H9 (cell line): ENCODE measurements around the gene MEF2A. TPM values are rescaled to one million over a fixed set of nuclear protein-coding genes. Genes with fewer than 3 reads are reported as not detected.

Source experiments
- DNase-seq: peaks from one replicate; pipeline ENCODE4 v3.0.0-alpha.2; 2017
- H2AFZ ChIP-seq: one replicate; pipeline ENCODE4 v1.6.1; 2013; ENCODE audit warnings: mild to moderate bottlenecking, low read length, control low read depth, moderate library complexity
- H2AK5ac ChIP-seq: 2 replicates; pipeline ENCODE4 v1.6.1; 2013; ENCODE audit warnings: low read length, control low read depth, mixed read lengths; ENCODE audit not compliant: insufficient read length
- H2BK120ac ChIP-seq: one replicate; pipeline ENCODE4 v1.6.1; 2013; ENCODE audit warnings: low read depth, mild to moderate bottlenecking, low read length, control low read depth, inconsistent platforms; ENCODE audit not compliant: poor library complexity, severe bottlenecking
- H2BK12ac ChIP-seq: 2 replicates; pipeline ENCODE4 v1.6.1; 2013; ENCODE audit warnings: low read length, control low read depth, mixed read lengths, low read depth; ENCODE audit not compliant: insufficient read length
- H2BK15ac ChIP-seq: 2 replicates; pipeline ENCODE4 v1.6.1; 2013; ENCODE audit warnings: low read depth, low read length, control low read depth
- H2BK20ac ChIP-seq: one replicate; pipeline ENCODE4 v1.6.1; 2013; ENCODE audit warnings: low read depth, mild to moderate bottlenecking, low read length, control low read depth, inconsistent platforms; ENCODE audit not compliant: poor library complexity, severe bottlenecking
- H2BK5ac ChIP-seq: 2 replicates; pipeline ENCODE4 v1.6.1; 2013; ENCODE audit warnings: low read length, control low read depth, mixed read lengths; ENCODE audit not compliant: insufficient read length
- H3K14ac ChIP-seq: 2 replicates; pipeline ENCODE4 v1.6.1; 2013; ENCODE audit warnings: low read length, control low read depth; ENCODE audit not compliant: insufficient read depth
- H3K18ac ChIP-seq: 2 replicates; pipeline ENCODE4 v1.6.1; 2013; ENCODE audit warnings: low read depth, mild to moderate bottlenecking, mixed read lengths, low read length, control low read depth; ENCODE audit not compliant: insufficient read length
- H3K23ac ChIP-seq: 2 replicates; pipeline ENCODE4 v1.6.1; 2013; ENCODE audit warnings: low read length, control low read depth, mixed read lengths, low read depth; ENCODE audit not compliant: insufficient read length
- H3K23me2 ChIP-seq: 2 replicates; pipeline ENCODE4 v1.6.1; 2013; ENCODE audit warnings: low read depth, mild to moderate bottlenecking, mixed read lengths, low read length, control low read depth; ENCODE audit not compliant: insufficient read length, poor library complexity, severe bottlenecking
- H3K27ac ChIP-seq: 2 replicates; pipeline ENCODE4 v1.5.1; 2013; ENCODE audit warnings: low read length, control low read depth, mixed read lengths, low read depth; ENCODE audit not compliant: insufficient read length
- H3K27me3 ChIP-seq: 2 replicates; pipeline ENCODE4 v1.6.1; 2013; ENCODE audit warnings: low read length, control low read depth, inconsistent platforms; ENCODE audit not compliant: insufficient read depth
- H3K4ac ChIP-seq: 2 replicates; pipeline ENCODE4 v1.6.1; 2013; ENCODE audit warnings: low read depth, mild to moderate bottlenecking, control low read depth, inconsistent platforms, low read length, moderate library complexity
- H3K4me1 ChIP-seq: 2 replicates; pipeline ENCODE4 v1.6.1; 2013; ENCODE audit warnings: low read length, control low read depth, inconsistent platforms; ENCODE audit not compliant: insufficient read depth
- H3K4me2 ChIP-seq: 2 replicates; pipeline ENCODE4 v1.6.1; 2013; ENCODE audit warnings: low read length, control low read depth, mixed read lengths; ENCODE audit not compliant: insufficient read length, insufficient read depth
- H3K56ac ChIP-seq: 2 replicates; pipeline ENCODE4 v1.6.1; 2013; ENCODE audit warnings: low read depth, mild to moderate bottlenecking, mixed read lengths, low read length, control low read depth; ENCODE audit not compliant: insufficient read length
- H3K79me1 ChIP-seq: 2 replicates; pipeline ENCODE4 v1.6.1; 2013; ENCODE audit warnings: low read depth, mild to moderate bottlenecking, moderate library complexity, low read length, control low read depth, inconsistent platforms; ENCODE audit not compliant: insufficient read depth, poor library complexity, severe bottlenecking
- H3K79me2 ChIP-seq: 2 replicates; pipeline ENCODE4 v1.6.1; 2013; ENCODE audit warnings: low read length, control low read depth, inconsistent platforms; ENCODE audit not compliant: insufficient read depth
- H3K9ac ChIP-seq: 2 replicates; pipeline ENCODE4 v1.6.1; 2013; ENCODE audit warnings: low read length, control low read depth, mixed read lengths; ENCODE audit not compliant: insufficient read length; ENCODE audit errors: extremely low read depth
- H3K9me3 ChIP-seq: one replicate; pipeline ENCODE4 v1.6.1; 2013; ENCODE audit warnings: low read depth, low read length, inconsistent platforms; ENCODE audit not compliant: control insufficient read depth
- H3T11ph ChIP-seq: one replicate; pipeline ENCODE4 v1.6.1; 2013; ENCODE audit warnings: mild to moderate bottlenecking, low read length, control low read depth, inconsistent platforms
- H4K20me1 ChIP-seq: one replicate; pipeline ENCODE4 v1.6.1; 2013; ENCODE audit not compliant: control insufficient read depth, insufficient read length, insufficient read depth
- H4K5ac ChIP-seq: 2 replicates; pipeline ENCODE4 v1.6.1; 2013; ENCODE audit warnings: low read depth, mild to moderate bottlenecking, mixed read lengths, low read length, control low read depth; ENCODE audit not compliant: insufficient read length
- H4K8ac ChIP-seq: replicated peaks from 2 replicates; pipeline ENCODE4 v1.6.1; 2013; ENCODE audit warnings: low read length, control low read depth, mixed read lengths, low read depth; ENCODE audit not compliant: insufficient read length
- H4K91ac ChIP-seq: 2 replicates; pipeline ENCODE4 v1.6.1; 2013; ENCODE audit warnings: low read depth, mild to moderate bottlenecking, moderate library complexity, mixed read lengths, low read length, control low read depth; ENCODE audit not compliant: insufficient read length
- H3K27ac Mint-ChIP-seq, 3 experiments: 2 replicates in 2 of 3; 3 replicates in 1 of 3; pipeline ENCODE4 v1.8.0; 2020 to 2021; ENCODE audit warnings: mixed read lengths in 3 of 3, mild to moderate bottlenecking in 1 of 3, moderate library complexity in 1 of 3
- H3K27me3 Mint-ChIP-seq: 2 replicates; pipeline ENCODE4 v1.8.0; 2021; ENCODE audit warnings: low read depth, mild to moderate bottlenecking, moderate library complexity, mixed read lengths
- H3K36me3 Mint-ChIP-seq, 3 experiments: 2 replicates in 2 of 3; 3 replicates in 1 of 3; pipeline ENCODE4 v1.8.0; 2020 to 2021; ENCODE audit warnings: low read depth in 3 of 3, mixed read lengths in 3 of 3; ENCODE audit not compliant: insufficient read depth in 1 of 3
- H3K4me1 Mint-ChIP-seq, 2 experiments: 2 replicates each; pipeline ENCODE4 v1.8.0; 2020; ENCODE audit warnings: mixed read lengths in 2 of 2
- H3K4me3 Mint-ChIP-seq, 2 experiments: 2 replicates in 1 of 2; 3 replicates in 1 of 2; pipeline ENCODE4 v1.8.0; 2020 to 2021; ENCODE audit warnings: mild to moderate bottlenecking in 2 of 2, mixed read lengths in 2 of 2, moderate library complexity in 1 of 2
- H3K9me3 Mint-ChIP-seq, 2 experiments: 2 replicates in 1 of 2; 3 replicates in 1 of 2; pipeline ENCODE4 v1.8.0; 2020; ENCODE audit warnings: mild to moderate bottlenecking in 2 of 2, mixed read lengths in 2 of 2, moderate library complexity in 1 of 2
- CTCF ChIP-seq: fragments of 200-600 bp; sonication (generic); conservative IDR thresholded peaks from 3 replicates; pipeline ENCODE4 v1.8.0; 2021; ENCODE audit warnings: antibody characterized with exemption, mild to moderate bottlenecking
- WGBS: extraction: QIAGEN DNeasy Blood & Tissue Kit; methylation state at CpG from one replicate; pipeline ENCODE4 v1.1.7; 2013; ENCODE audit warnings: missing lambda C conversion rate, low lambda C conversion rate, mixed read lengths; ENCODE audit not compliant: insufficient read length; ENCODE audit errors: extremely low coverage; 5-methylcytosine and 5-hydroxymethylcytosine counted together
- total RNA-seq: library from RNA; stranded (reverse); gene quantifications from 2 replicates; pipeline ENCODE4 v1.2.1, GENCODE V29; 2021

Gene MEF2A
- total RNA-seq, 1 experiment from 2014 or later = 20.7 TPM

- peaks cover 8 to 23% (median 11%) of the 10 kb centered on the region in 3 experiments; a peak in 6 of 7 replicates for H3K36me3 Mint-ChIP-seq
These were observed 27.3 kb downstream of the MEF2A start for GRCh38 chr15:99593070-99593469.

More at GRCh38 chr15:99593070-99593469, 27.3 kb downstream of the MEF2A start:
- no peak overlapping the region for H4K91ac ChIP-seq
- Mint-ChIP-seq H3K4me3 (no peak overlapping the region), H3K27ac (peak overlapping the region in 2 of 3 experiments; percentile 13 to 58; a peak in 2 of 7 replicates), H3K9me3 (peaks cover 4 to 35% of the 10 kb centered on the region in 2 experiments; a peak in 4 of 5 replicates), H3K27me3 (no peaks in the 10 kb centered on the region), H3K4me1 (peaks cover 19 to 20% of the 10 kb centered on the region in 2 experiments)
- no peaks in the 10 kb centered on the region for H3K23me2 ChIP-seq
- no peak overlapping the region for H2BK5ac ChIP-seq
- H2AFZ ChIP-seq = no peak overlapping the region
- H3K18ac ChIP-seq = no peak overlapping the region
- no peaks in the 10 kb centered on the region for H3K27me3 ChIP-seq
- TF ChIP-seq CTCF = no peak
- peaks cover 10% of the 10 kb centered on the region; the same call in 1 of the 2 replicates for H3K79me2 ChIP-seq
- H4K5ac ChIP-seq = no peak overlapping the region
- no peaks in the 10 kb centered on the region for H4K20me1 ChIP-seq
- H3K4ac ChIP-seq = no peak overlapping the region
- H3K27ac ChIP-seq = no peak overlapping the region
- peaks cover 3% of the 10 kb centered on the region for H3K79me1 ChIP-seq
- no peak overlapping the region for H2BK12ac ChIP-seq
- H3K9ac ChIP-seq = no peak overlapping the region
- no peak overlapping the region for H2BK15ac ChIP-seq
- no peak overlapping the region for H3K14ac ChIP-seq
- DNase-seq = no peak
- H2BK20ac ChIP-seq = no peak overlapping the region
- H2BK120ac ChIP-seq = no peak overlapping the region
- no peak overlapping the region for H3K56ac ChIP-seq
- no peak overlapping the region for H3K23ac ChIP-seq
- WGBS = no CpG with 5 or more reads among the region's 6 CpGs
- H3K9me3 ChIP-seq = no peaks in the 10 kb centered on the region
- H3K4me2 ChIP-seq = no peak overlapping the region
- H3K4me1 ChIP-seq = no peaks in the 10 kb centered on the region; the same call in 1 of the 2 replicates
- H4K8ac ChIP-seq = no peak overlapping the region
- no peak overlapping the region for H2AK5ac ChIP-seq
- no peak overlapping the region for H3T11ph ChIP-seq
